Measurements from ENCODE around the gene DHX29.

GRCh38 chr5:55320571-55320970 lies 13.1 kb upstream of the DHX29 start:
- TF ChIP-seq CTCF (tag by site-specific recombination; IDR thresholded peaks at IDR 0.05) (no peak), ZNF138 (tag by site-specific recombination; IDR thresholded peaks at IDR 0.05; ENCODE audit: borderline replicate concordance) (no peak), ZNF292 (tag by site-specific recombination; IDR thresholded peaks at IDR 0.05; ENCODE audit: borderline replicate concordance, low read depth) (no peak), ZBTB20 (tag by site-specific recombination; IDR thresholded peaks at IDR 0.05) (no peak), ZNF529 (tag by site-specific recombination; IDR thresholded peaks at IDR 0.05; ENCODE audit: insufficient replicate concordance) (no peak), MZF1 (tag by site-specific recombination; IDR thresholded peaks at IDR 0.05; ENCODE audit: borderline replicate concordance) (no peak)

Measured in HEK293 (cell line).